NCI-H1436 treated with DMSO at 0.1 percent for 48 hours (cell line): ENCODE results near the gene MAGEA9.
"Not testable (repeated sequence)": the region's sequence is repeated elsewhere in the genome, so short reads cannot be mapped to it uniquely, and the experiment has no call there.

Experiments used
- DNase-seq: peaks from one replicate; lab custom pipeline; 2025; lab: John Stamatoyannopoulos, UW

MAGEA9 gene, protein sequence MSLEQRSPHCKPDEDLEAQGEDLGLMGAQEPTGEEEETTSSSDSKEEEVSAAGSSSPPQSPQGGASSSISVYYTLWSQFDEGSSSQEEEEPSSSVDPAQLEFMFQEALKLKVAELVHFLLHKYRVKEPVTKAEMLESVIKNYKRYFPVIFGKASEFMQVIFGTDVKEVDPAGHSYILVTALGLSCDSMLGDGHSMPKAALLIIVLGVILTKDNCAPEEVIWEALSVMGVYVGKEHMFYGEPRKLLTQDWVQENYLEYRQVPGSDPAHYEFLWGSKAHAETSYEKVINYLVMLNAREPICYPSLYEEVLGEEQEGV

GRCh38 chrX:149781727-149782126 lies at the start of gene MAGEA9:
Gene MAGEA9 (plus strand): TSS chrX:149781930. CDS start chrX:149786211, 4,281 bp downstream.
- DNase-seq: not testable (repeated sequence)

- DNase-seq: not testable (repeated sequence)
These were observed 39.5 kb upstream of the MAGEA9 start for GRCh38 chrX:149742269-149742668.

DNA sequence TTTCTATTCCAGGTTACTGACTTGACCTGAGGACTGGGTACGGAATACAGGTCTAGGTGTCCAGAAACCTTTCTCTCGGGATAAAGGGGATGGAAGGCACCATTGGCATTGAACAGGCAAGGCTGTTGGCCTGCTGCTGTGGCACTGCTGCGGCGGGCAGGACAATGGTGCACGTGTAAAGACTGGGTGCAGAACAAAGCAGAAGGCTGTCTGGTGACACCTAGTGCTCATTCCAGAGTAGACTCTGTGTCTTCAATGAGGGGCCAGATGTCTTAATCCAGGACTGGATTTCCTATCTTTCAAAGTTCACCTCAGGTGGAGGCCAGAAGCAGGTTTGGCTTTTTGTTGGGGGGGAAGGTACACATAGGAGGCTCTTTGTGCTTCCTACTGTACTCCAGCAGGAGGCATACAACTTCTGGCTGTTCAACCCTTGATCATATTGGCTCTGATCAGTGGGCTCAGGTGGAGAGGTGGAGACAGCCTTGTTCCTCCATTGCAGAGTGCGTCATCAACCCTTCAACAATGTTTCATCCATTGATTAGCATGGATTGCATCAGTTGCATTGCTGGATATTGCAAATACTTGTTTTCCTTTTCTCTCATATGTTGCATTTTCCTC lies 35.2 kb upstream of the MAGEA9 start:
- not testable (repeated sequence) for DNase-seq

GRCh38 chrX:149757206-149758067 lies 24.3 kb upstream of the MAGEA9 start:
- no peak for DNase-seq

DNA sequence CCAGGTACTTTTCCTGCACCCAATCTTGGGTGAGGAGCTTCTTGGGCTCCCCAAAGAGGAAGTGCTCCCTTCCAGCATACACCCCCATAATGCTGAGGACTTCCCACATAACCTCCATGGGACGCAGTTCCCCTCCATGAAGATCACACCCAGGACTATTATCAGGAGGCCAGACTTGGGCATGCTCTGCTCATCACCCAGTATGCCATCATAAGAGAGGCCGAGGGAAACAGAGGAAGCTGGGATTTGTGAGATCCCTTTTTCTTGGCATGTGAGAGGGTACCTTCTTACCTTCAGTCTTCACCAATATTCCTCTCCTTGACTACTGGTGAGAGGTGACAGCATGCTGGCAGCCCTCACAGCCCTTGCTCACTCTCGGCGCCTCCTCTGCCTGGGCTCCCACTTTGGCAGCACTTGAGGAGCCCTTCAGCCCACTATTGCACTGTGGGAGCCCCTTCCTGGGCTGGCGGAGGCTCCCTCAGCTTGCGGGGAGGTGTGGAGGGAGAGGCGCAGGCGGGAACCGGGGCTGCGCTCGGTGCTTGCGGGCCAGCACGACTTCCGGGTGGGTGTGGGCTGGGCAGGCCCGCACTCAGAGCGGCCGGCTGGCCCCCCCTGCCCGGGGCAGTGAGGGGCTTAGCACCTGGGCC lies 23.5 kb upstream of the MAGEA9 start:
- DNase-seq: no peak

DNA sequence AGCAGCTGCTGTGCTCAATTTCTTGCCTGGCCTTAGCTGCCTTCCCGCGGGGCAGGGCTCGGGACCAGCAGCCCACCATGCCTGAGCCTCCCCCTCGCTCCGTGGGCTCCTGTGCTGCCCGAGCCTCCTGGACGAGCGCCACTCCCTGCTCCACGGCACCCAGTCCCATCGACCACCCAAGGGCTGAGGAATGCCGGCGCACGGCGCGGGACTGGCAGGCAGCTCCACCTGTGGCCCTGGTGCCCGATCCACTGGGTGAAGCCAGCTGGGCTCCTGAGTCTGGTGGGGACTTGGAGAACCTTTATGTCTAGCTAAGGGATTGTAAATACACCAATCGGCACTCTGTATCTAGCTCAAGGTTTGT lies 23.0 kb upstream of the MAGEA9 start:
- DNase-seq: not testable (repeated sequence)

- no peak for DNase-seq
These were observed 21.9 kb upstream of the MAGEA9 start for GRCh38 chrX:149759824-149760223.

- DNase-seq: no peak
These were observed 20.8 kb upstream of the MAGEA9 start for GRCh38 chrX:149760965-149761364.

GRCh38 chrX:149761858-149762674 lies 19.7 kb upstream of the MAGEA9 start:
- DNase-seq: not testable (repeated sequence)

GRCh38 chrX:149762696-149763614 lies 18.8 kb upstream of the MAGEA9 start:
- DNase-seq: no peak

- not testable (repeated sequence) for DNase-seq
These were observed 11.4 kb upstream of the MAGEA9 start for GRCh38 chrX:149770344-149770743.

- not testable (repeated sequence) for DNase-seq
These were observed 8.7 kb upstream of the MAGEA9 start for GRCh38 chrX:149773026-149773425.

- DNase-seq: not testable (repeated sequence)
These were observed 8.0 kb upstream of the MAGEA9 start, which contains the start of gene HSFX1 for GRCh38 chrX:149773768-149774167. Gene HSFX1 (plus strand): TSS chrX:149774068. CDS start chrX:149774682, 614 bp downstream.

GRCh38 chrX:149777999-149778398 lies 3.7 kb upstream of the MAGEA9 start:
- not testable (repeated sequence) for DNase-seq

DNA sequence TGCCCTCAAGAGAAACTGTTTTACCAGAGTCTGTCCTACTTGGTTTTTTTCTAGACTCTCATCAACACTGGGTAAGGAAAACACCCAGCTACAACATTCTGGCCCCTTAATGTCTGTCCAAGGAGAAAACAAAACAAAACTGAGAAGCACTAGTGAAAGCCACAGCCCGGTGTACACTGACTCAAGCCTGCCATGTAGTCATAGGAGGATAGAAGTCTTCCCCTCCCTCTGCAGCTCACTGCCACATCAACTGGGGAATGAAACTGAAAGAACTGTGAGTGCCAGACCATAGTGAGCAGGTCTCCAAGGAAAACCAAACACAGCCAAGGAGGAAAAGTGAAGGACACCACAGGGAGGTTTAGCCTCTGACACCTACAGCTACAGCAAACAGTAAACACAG lies 13.8 kb downstream of the MAGEA9 start:
- DNase-seq: not testable (repeated sequence)

DNA sequence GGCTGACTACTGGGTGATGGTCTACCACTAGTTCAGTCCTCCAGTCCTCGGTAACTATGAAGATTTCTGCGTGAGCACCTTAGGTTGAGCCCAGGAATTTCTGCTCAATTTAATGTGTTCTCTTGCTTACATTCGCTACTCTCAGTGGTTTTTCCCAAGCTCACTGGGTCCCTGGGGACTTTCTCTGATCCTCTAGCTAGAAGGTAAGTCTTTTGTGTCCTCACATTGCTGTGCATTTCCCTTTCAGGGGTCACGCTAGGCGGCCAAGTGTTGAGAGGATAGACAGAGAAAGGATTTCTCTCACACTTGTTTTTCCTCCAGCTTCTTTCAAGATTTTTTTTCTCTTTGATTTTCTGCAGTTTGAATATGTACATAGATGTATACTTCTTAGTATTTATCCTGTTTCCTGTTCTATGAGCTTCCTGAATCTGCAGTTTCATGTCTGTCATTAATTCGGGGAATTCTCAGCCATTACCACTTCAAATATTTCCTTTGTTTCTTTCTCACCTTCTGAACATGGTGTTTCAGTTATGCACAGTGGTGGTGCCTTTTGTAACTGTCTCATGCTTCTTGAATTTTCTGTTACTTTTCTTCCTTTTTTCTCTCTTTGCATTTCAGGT lies 17.5 kb downstream of the MAGEA9 start:
- no peak for DNase-seq

GRCh38 chrX:149799938-149800337 lies 18.2 kb downstream of the MAGEA9 start:
- peak; percentile 52 for DNase-seq

GRCh38 chrX:149803458-149804062 lies 21.8 kb downstream of the MAGEA9 start:
- no peak for DNase-seq

- no peak for DNase-seq
These were observed 22.4 kb downstream of the MAGEA9 start for GRCh38 chrX:149804102-149804501.
